GM18508 (cell line): ENCODE results near the gene KPNA6.
"Not testable (repeated sequence)": the region's sequence is repeated elsewhere in the genome, so short reads cannot be mapped to it uniquely, and the experiment has no call there.

Source experiments
- ATAC-seq: cut with Tn5 transposase; IDR thresholded peaks from one replicate; pipeline ENCODE4 v1.9.1; 2021; ENCODE audit warnings: moderate number of reproducible peaks; ENCODE audit not compliant: insufficient read depth, unreplicated experiment

Gene KPNA6

DNA sequence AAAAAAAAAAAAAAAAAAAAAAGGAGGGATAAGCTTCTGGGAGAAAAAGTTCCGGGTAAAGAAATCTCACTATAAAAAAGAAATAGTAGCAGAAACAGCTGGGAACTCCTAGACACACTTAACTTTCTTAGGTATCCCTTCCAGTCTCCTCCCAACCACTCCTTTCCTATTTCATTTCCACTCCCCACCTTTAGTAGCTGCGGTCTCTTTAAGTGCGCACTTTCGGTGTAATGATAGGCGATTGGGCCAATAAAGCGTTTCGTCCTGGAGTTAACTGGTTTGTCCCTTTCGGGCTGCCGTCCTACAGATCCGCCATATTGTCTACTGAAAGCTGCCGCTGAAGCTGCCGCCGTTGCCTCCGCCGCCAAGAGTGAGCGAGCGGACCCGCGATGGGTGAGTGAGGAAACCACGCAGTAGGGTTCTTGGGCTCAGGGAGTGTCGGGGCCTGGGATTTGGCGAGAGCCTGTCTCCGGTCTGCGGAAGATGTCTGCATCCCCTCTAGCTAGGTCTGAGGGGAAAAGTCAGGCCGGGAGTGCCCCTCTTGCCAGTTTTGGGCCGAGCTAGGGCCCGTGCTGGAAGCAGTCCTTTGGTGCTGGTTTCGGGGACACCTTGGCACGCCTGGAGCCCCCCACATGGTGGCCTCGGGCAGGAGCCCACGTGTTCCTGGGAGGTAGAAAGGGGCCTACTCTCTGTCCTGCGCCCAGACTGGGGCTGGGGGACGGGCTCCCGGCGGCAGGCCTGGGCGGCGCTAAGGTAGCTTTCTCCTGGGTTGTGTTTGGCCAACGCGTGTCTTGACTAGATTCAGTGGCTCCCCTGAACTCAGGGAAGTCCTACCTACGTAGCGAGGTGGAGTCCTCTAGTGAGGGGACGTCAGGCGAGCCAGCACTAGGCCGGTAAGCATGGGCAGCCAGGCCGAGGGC, at the start of gene KPNA6:
KPNA6 (plus strand) TSS at position 315 of the 920 bp plus-strand sequence; CDS start at position 390, 75 bp downstream.
- peak; percentile 55 for ATAC-seq

DNA sequence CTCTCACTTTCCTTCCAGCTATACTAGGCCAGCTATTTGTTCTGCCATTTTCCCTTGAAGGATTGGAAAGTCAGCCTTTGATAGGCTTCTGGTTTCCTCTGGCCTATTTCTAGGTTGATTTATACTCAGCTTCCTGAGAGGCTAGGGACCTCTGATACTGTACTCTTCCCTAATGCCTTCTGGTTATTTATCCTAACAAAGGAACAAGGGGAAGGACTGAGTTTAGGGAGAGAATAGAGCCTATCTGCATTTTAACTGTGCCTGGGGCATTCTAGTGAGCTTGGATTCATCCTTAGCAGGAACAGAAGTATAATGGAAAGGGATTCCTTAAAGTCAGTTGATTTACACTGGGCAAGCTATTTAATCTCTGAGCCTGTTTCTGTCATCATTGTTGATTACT, 46.9 kb upstream of the KPNA6 start:
- no peak for ATAC-seq

DNA sequence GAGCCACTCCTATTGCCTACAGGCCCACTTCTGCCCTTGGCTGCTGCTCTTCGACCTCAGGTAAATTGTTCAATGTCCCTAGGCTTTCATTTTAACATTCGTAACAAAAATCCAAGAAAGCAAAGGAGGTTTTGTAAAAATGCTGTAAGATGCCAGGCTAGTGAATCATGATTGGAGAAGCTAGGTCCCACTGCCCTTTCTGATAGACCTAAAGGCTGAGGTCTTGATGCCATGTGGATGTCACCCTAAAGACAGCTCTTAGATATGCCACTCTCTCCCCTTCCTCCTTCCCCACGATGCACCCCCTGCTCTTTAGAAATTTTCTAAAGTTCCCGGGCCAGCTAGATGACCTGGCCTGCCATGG, 45.0 kb upstream of the KPNA6 start:
- no peak for ATAC-seq

DNA sequence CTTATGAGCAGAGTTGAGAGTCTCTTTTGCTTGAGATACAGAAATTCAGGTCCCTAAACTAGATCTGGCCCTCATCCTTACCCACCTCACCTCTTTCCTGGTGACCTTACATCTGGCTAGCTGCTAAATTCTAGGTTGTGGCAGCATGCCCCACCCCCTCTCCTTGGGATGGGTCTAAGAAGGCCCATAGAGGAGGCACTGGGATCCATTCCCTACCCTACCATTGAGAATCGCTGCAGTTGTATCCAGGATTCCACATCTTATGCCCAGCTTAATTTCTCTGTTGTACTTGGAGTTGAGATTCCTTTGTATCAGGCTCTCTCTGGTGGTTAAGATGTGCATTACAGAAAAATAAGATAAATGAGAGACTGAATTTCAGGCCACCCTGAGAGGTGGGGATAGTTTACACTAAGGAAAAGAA, 44.6 kb upstream of the KPNA6 start:
- no peak for ATAC-seq

DNA sequence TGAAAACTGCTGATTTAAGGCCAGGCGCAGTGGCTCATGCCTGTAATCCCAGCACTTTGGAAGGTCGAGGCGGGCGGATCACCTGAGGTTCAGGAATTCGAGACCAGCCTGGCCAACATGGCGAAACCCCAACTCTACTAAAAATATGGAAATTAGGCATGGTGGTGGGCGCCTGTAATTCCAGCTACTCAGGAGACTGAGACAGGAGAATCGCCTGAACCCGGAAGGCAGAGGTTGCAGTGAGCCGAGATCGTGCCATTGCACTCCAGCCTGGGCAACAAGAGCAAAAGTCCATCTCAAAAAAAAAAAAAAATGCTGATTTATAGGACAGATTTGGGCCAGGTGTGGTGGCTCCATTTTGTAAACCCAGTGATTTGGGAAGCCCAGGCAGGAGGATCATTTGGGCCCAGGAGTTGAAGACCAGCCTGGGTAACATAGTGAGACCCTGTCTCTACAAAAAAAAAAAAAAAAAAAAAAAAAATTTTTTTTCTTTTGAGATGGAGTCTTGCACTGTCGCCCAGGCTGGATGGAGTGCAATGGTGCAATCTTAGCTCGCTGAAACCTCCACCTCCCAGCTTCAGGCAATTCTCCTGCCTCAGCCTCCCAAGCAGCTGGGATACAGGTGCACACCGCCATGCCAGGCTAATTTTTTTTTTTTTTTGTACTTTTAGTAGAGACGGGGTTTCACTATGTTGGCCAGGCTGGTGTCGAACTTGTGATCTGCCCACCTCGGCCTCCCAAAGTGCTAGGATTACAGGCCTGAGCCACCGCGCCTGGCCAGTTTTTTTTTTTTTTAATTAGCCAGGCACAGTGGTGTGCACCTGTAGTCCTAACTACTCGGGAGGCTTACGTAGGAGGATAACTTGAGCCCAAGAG, 42.0 kb upstream of the KPNA6 start:
- ATAC-seq: not testable (repeated sequence)

DNA sequence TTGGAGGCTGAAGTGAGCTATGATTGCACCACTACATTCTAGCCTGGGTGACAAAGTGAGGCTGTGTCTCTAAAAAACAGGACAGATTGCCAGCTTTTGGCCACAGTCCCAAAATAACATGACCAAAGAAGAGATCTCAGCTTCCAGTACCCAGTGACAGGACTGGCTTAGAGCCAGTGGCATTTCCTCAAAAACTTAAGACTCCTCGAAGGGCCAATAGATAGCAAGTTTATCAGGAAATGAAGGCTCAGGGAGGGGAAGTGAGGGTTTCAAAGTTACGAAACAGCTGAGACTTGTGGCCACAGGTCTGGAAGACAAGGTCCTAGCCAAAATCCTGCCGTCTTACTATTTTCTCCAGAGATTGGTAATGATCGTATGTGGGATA, 41.4 kb upstream of the KPNA6 start:
- no peak for ATAC-seq

DNA sequence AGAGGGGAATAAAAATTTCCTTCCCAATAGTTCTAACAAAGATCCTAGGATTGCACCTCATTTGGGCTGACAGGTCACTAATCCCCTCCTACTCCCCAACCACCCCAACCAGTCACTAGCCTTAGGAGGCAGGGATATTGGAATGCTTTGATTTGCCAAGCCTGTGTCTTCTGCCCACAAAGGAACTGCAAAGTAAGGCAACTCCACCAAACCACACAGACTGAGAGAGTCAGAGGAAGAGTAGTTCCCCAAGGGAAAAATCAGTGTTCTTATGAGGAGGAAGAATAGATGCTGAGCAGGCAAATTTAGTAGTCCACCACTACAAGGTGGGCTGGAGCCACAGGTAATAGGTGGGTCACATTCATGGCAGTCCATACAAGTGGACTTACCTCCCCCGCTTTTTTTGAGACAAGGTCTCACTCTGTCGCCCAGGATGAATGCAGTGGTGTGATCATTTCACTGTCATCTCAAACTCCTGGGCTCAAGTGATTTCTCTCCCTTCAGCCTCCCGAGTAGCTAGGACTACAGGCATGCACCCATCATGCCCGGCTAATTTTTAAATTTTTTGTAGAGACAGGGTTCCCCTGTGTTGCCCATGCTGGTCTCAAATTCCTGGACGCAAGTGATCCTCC, 38.8 kb upstream of the KPNA6 start:
- no peak for ATAC-seq

DNA sequence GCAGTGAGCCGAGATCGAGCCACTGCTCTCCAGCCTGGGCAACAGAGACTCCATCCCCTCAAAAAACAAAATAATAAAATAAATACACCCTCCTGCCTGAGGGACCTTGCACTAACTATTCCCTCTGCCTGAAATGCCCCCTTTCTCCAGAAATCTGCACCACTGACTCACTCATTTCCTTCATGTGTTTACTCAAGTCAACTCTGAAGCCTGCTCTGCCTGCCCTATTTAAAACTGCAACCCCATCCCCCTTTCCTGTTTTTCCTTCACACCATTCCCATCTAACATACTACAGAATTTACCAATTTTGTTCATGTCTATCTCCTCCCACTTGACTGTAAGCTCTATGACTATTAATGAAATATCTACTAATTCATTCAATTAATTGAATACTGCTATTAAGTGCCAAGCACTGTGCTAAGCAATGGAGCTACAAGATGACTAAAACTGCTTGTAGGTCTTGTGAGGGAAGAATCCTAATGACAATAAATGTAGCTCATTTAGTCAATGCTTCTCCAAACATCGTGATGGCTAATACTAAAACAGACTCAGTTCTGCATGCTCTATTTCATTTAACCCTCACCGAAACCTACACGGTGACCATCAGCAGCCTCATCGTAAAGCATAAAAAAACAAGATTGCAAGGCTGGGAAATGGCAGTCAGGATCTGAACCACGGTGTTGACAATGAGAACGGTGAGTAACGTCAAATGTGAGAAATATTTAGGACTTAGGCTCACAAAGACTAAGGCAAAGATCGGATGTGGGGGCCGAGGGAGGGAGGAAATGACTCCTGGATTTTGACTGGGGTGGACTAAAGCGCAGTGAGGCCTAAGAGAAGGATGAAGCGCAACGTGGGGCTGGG, 35.9 kb upstream of the KPNA6 start:
- ATAC-seq: no peak

DNA sequence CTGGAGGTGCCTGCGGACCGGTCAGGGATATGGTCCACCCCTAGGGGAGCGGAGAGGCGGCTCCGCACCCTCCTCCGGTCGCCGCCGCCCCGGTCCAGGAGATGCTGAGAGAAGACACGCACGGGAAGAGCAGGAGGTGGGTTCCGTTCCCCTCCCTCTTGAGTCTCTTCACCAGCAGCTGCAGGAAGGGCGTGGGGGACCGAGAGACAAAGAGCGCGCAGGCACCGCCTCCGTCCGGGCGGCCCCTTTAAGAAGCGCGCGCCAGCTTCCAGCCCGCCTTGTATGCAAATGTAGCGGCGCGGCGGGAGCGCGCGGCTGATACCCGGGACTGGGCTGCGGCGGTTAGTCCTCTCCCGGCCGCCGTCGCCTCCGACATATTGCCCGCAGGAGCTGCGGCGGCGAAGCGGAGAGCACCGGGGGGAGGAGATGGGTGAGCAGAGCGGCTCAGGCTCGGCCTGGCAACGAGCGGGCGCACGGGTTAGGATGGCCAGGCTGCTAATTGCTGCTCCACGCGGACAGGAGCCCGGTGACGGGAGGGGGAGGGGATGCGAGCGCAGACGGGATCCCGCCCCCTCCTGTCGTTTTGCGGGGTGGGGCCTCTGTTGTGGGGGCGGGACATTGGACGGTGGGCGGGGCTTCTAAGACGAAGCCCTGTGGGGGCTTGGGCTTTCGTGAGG, 35.1 kb upstream of the KPNA6 start, which contains the start of gene TMEM39B:
TMEM39B (plus strand) TSS at position 318 of the 677 bp plus-strand sequence; CDS start at position 427, 109 bp downstream.
- ATAC-seq: peak; percentile 43

DNA sequence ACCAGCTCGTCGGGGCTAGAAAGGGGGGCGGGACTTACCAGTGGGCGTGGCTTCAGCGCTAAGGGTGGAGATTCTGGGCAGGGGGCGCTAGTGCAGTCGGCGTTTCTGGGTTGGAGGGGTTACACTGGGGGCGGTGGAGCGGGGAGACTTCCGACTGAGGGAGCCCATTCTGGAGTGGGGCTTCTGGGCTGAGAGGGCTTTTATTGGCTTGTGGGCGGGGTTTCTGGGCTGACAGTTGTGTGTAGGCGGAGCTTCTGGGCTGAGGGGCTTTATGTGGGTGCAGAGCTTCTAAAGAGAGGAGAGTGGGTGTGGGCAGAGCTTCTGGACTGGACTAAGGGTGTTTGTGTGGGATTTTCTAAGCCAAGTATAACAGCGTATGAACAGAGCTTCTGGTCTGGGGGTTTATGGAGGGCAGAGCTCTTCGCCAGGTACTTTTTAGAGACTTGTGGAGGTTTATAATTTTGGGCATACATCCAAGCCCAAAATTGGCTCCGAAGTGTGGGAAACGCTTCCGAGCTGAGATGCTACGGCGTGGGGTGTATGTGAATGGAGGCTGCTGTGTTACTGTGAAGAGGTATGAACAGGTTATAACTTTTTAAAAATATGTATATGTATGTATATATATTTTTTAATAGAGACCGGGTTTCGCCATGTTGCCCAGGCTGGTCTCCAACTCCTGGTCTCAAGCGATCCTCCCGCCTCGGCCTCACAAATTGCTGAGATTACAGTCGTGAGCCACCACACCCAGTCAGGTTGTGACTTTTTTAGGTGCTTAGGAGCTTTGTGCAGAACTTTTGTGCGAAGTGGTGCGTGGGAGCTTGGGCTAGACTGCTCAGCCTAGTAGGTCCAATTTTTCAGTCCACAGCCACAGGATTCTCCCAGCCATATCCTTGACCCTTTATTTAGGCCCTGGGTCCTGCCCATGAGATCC, 34.3 kb upstream of the KPNA6 start:
- peak; percentile 9 for ATAC-seq

DNA sequence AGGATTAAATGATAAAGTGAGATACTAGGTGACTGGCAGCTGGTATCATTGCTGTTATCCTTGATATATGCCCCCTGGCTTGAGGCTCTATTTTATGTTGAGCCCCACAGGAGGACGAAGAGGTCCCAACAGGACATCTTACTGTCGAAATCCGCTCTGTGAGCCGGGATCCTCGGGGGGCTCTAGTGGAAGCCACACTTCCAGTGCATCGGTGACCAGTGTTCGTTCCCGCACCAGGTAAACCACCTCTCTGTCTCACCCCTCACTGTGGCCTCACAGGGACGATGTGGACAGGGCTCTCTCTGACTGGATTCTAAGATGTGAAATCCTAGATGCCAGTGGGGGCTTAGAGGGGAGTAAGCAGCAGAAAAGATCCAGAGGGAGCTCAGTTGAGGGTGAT, 33.0 kb upstream of the KPNA6 start:
- ATAC-seq: no peak

DNA sequence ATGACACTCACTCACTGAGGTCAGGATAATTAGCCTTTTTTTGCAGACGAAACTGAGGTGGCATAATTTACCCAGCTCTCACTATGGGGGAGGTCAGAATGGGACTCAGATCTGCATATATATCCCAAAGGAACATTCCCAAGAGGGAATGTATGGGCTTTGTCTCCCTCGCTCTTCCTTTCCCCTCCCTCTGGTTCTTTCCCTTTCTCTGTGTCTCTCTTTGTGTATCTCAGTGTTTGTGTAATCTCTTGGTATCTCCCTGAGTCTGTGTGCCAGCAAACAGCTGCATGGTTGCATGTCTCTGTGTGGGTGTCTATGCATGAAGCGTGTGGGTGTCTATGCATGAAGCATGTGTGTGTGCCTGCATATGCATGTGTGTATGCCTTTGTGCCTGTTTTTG, 30.4 kb upstream of the KPNA6 start:
- no peak for ATAC-seq

DNA sequence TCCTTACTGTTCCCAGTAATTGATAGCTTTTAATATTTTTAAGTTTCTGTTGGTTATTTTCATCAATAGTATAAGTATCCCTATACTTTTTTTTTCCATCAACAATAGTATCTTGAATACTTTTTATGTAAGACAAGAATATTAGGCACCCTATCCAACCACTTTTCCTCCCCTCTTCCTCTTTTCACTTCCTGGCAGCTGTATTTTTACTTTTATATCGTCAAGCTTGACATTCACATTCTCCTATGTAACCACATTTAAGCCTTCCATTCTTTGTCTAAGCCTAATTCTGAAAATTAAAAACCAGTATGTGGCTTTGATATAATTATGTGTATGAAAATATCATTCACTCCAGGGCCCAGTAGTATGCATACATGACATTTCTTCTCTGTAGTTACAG, 25.8 kb upstream of the KPNA6 start:
- ATAC-seq: no peak

DNA sequence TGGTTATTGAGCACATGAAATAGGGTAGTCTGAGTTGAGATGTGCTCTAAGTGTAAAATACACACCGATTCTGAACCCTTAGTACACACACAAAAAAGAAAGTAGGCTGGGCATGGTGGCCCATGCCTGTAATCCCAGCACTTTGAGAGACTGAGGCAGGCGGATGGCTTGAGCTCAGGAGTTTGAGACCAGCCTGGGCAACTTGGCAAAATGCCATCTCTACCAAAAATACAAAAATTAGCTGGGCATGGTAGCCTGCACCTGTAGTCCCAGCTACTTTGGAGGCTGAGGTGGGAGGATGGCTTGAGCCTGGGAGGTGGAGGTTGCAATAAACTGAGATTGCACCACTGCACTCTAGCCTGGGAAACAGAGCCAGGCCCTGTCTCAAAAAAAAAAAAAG, 21.5 kb upstream of the KPNA6 start:
- not testable (repeated sequence) for ATAC-seq

DNA sequence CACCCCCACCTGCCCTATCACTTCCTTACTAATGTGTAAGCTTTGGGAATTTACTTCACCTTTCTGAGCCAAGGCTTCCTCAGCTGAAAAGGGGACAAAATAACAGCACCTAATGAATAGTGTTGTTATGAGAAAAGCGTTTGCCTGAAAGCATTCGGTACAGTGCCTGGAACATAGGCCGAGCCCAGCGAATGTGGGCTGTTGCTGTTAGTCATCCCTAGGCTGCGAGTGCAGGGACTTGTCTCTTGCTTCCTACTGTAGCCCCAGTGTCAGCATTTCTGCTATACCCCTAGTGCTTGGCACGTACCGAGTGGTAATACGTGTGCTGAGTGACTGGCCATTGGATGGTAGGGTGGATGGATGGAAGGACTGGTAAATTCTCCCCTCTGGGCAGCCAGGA, 16.7 kb upstream of the KPNA6 start:
- ATAC-seq: no peak

DNA sequence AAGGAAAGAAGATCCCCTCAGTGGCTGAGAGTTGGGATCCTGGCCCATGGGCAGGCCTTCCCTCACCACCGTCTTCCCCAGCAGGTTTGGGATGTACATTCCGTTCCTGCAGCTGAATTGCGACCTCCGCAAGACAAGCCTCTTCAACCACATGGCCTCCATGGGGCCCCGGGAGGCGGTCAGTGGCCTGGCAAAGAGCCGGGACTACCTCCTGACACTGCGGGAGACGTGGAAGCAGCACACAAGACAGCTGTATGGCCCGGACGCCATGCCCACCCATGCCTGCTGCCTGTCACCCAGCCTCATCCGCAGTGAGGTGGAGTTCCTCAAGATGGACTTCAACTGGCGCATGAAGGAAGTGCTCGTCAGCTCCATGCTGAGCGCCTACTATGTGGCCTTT, 16.3 kb upstream of the KPNA6 start:
- no peak for ATAC-seq

DNA sequence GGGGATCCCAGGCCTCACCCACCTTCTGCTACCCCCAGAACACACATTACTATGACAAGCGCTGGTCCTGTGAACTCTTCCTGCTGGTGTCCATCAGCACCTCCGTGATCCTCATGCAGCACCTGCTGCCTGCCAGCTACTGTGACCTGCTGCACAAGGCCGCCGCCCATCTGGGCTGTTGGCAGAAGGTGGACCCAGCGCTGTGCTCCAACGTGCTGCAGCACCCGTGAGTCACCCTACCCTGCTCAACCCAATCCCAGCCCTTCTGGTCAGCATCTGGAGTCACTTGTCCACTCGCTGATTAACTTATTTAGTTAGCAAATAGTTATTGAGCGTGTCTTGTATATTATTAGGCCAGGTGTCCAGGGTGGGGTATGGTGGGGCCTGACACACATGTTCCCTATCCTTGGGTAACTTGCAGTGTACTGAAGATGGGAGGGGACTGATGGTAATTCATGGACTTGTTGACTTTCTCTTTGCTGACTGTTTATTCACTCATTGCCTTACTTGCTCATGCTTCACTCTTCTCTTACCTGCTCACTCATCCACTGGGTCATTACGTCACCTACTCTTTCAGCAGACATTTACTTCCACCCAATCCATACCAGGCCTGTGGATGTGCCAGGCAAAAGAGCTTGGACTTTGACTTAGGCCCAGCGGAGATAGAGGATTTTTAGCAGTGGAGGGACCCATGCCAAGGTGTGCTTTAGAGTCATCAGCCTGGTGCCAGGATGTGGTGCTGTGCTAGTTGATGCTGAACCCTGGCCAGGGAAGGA, 12.9 kb upstream of the KPNA6 start:
- no peak for ATAC-seq
